H1 (cell line): Measurements from ENCODE around the gene GABRP. TPM values are rescaled to one million over a fixed set of nuclear protein-coding genes. Genes with fewer than 3 reads are reported as not detected.

ENCODE experiments used
- CTCF ChIA-PET: fragments of 300-600 bp; sonication (Branson Sonifier 250); formaldehyde crosslinking; loops from one replicate; lab custom pipeline; 2021; ENCODE audit not compliant: partially characterized antibody; lab: Charles Lee
- POLR2A ChIA-PET: fragments of 300-600 bp; sonication (Branson Sonifier 250); formaldehyde crosslinking; loops from one replicate; lab custom pipeline; 2021; ENCODE audit warnings: inconsistent platforms; ENCODE audit not compliant: partially characterized antibody; lab: Charles Lee
- DNase-seq, 2 experiments: peaks; one replicate each; pipeline versions ENCODE4 v3.0.0 to v3.0.0-alpha.2; 2010 to 2022; ENCODE audit warnings: low spot score in 2 of 2, low read depth in 1 of 2, mixed read lengths in 1 of 2
- FAIRE-seq: peaks from 2 replicates; lab custom pipeline; 2011; peaks lifted over from hg19 to GRCh38; lab: Jason Lieb, UNC
- H2AFZ ChIP-seq: 2 replicates; pipeline ENCODE4 v1.8.1; 2012; ENCODE audit warnings: low read length, inconsistent platforms
- H2AK5ac ChIP-seq: 2 replicates; pipeline ENCODE4 v1.6.1; 2013; ENCODE audit warnings: low read depth, low read length
- H2BK120ac ChIP-seq: replicated peaks from 2 replicates; pipeline ENCODE3; 2013; ENCODE audit warnings: low read depth, low read length, inconsistent platforms
- H2BK12ac ChIP-seq: 2 replicates; pipeline ENCODE4 v1.6.1; 2013; ENCODE audit warnings: low read depth, low read length
- H2BK15ac ChIP-seq: 2 replicates; pipeline ENCODE4 v1.6.1; 2013; ENCODE audit warnings: low read length
- H2BK20ac ChIP-seq: 2 replicates; pipeline ENCODE4 v1.6.1; 2013; ENCODE audit warnings: low read length
- H2BK5ac ChIP-seq: 2 replicates; pipeline ENCODE4 v1.6.1; 2013; ENCODE audit warnings: low read depth, low read length
- H3K14ac ChIP-seq: 2 replicates; pipeline ENCODE4 v1.6.1; 2013; ENCODE audit warnings: inconsistent platforms; ENCODE audit not compliant: insufficient read length
- H3K18ac ChIP-seq: 2 replicates; pipeline ENCODE4 v1.6.1; 2013; ENCODE audit warnings: low read length; ENCODE audit errors: extremely low read depth
- H3K23ac ChIP-seq: 2 replicates; pipeline ENCODE4 v1.6.1; 2013; ENCODE audit warnings: inconsistent platforms; ENCODE audit not compliant: insufficient read length
- H3K23me2 ChIP-seq: 2 replicates; pipeline ENCODE4 v1.6.1; 2013; ENCODE audit warnings: low read depth, low read length
- H3K27ac ChIP-seq: 2 replicates; pipeline ENCODE4 v1.6.1; 2011; ENCODE audit warnings: low read depth, low read length, inconsistent platforms
- H3K27me3 ChIP-seq, 4 experiments: replicated peaks in 1 of 4; 1 replicate in 1 of 4; 2 replicates in 3 of 4; pipeline versions ENCODE4 v1.6.1 to v1.8.1; 2011 to 2013; ENCODE audit warnings: low read length in 3 of 4, mild to moderate bottlenecking in 3 of 4, inconsistent platforms in 2 of 4, mixed read lengths in 2 of 4, moderate library complexity in 1 of 4; ENCODE audit not compliant: control insufficient read depth in 3 of 4, insufficient read depth in 3 of 4; ENCODE audit errors: extremely low read depth in 1 of 4
- H3K36me3 ChIP-seq, 4 experiments: 2 replicates each; pipeline versions ENCODE4 v1.6.1 to v1.8.1; 2011 to 2013; ENCODE audit warnings: mild to moderate bottlenecking in 4 of 4, low read length in 3 of 4, moderate library complexity in 2 of 4, control low read depth in 1 of 4, inconsistent platforms in 1 of 4; ENCODE audit not compliant: insufficient read depth in 4 of 4, control insufficient read depth in 2 of 4
- H3K4ac ChIP-seq: replicated peaks from 2 replicates; pipeline ENCODE3; 2013; ENCODE audit warnings: low read length, low read depth, mixed read lengths, inconsistent platforms; ENCODE audit not compliant: insufficient read length
- H3K4me1 ChIP-seq, 4 experiments: replicated peaks in 1 of 4; 1 replicate in 1 of 4; 2 replicates in 3 of 4; pipeline versions ENCODE4 v1.6.1 to v1.8.1; 2011 to 2013; ENCODE audit warnings: low read length in 3 of 4, inconsistent platforms in 2 of 4, mixed read lengths in 1 of 4; ENCODE audit not compliant: insufficient read depth in 4 of 4, control insufficient read depth in 3 of 4
- H3K4me2 ChIP-seq, 2 experiments: 2 replicates each; pipeline versions ENCODE4 v1.6.1 to v1.8.1; 2011 to 2013; ENCODE audit warnings: low read depth in 2 of 2, low read length in 2 of 2, control low read depth in 1 of 2, inconsistent platforms in 1 of 2, mild to moderate bottlenecking in 1 of 2; ENCODE audit not compliant: insufficient read depth in 1 of 2
- H3K4me3 ChIP-seq, 4 experiments: fragments of 200-600, 300-600 bp in 1 of 4; sonication (generic), shearing (Covaris generic), sonication (Bioruptor Twin) in 1 of 4; 2 replicates each; pipeline versions ENCODE4 v1.5.1 to v1.8.1; 2011 to 2016; ENCODE audit warnings: low read length in 4 of 4, low read depth in 3 of 4, control low read depth in 2 of 4, inconsistent platforms in 2 of 4, mild to moderate bottlenecking in 2 of 4, mixed read lengths in 1 of 4, moderate library complexity in 1 of 4; ENCODE audit not compliant: insufficient read depth in 2 of 4; ENCODE audit errors: extremely low read depth in 1 of 4
- H3K56ac ChIP-seq: replicated peaks from 2 replicates; pipeline ENCODE3; 2013; ENCODE audit warnings: low read depth, mild to moderate bottlenecking, mixed read lengths, low read length, inconsistent platforms; ENCODE audit not compliant: insufficient read length
- H3K79me1 ChIP-seq: 2 replicates; pipeline ENCODE4 v1.6.1; 2013; ENCODE audit warnings: low read depth, low read length, control low read depth
- H3K79me2 ChIP-seq, 2 experiments: 2 replicates each; pipeline versions ENCODE4 v1.6.1 to v1.8.1; 2012 to 2013; ENCODE audit warnings: low read length in 2 of 2, mild to moderate bottlenecking in 2 of 2, inconsistent platforms in 1 of 2; ENCODE audit not compliant: insufficient read depth in 2 of 2, control insufficient read depth in 1 of 2
- H3K9ac ChIP-seq, 4 experiments: replicated peaks in 1 of 4; 1 replicate in 1 of 4; 2 replicates in 3 of 4; pipeline versions ENCODE4 v1.6.1 to v1.8.1; 2011 to 2013; ENCODE audit warnings: low read depth in 3 of 4, low read length in 3 of 4, control low read depth in 2 of 4, mild to moderate bottlenecking in 2 of 4, moderate library complexity in 2 of 4, inconsistent platforms in 1 of 4; ENCODE audit errors: extremely low read depth in 1 of 4
- H3K9me3 ChIP-seq, 2 experiments: 2 replicates each; pipeline versions ENCODE4 v1.6.1 to v1.8.1; 2012 to 2013; ENCODE audit warnings: mild to moderate bottlenecking in 2 of 2, moderate library complexity in 2 of 2, control low read depth in 1 of 2, inconsistent platforms in 1 of 2, low read depth in 1 of 2, low read length in 1 of 2, mixed read lengths in 1 of 2; ENCODE audit not compliant: insufficient read depth in 2 of 2
- H4K20me1 ChIP-seq, 2 experiments: replicated peaks in 1 of 2; 2 replicates each; pipeline versions ENCODE3 to v1.8.1; 2011 to 2013; ENCODE audit warnings: inconsistent platforms in 2 of 2, low read length in 2 of 2, mild to moderate bottlenecking in 1 of 2; ENCODE audit not compliant: insufficient read depth in 2 of 2, control insufficient read depth in 1 of 2
- H4K5ac ChIP-seq: 2 replicates; pipeline ENCODE4 v1.6.1; 2013; ENCODE audit warnings: low read length, low read depth, mixed read lengths, inconsistent platforms; ENCODE audit not compliant: insufficient read length
- H4K8ac ChIP-seq: 2 replicates; pipeline ENCODE4 v1.8.0; 2013; ENCODE audit warnings: mild to moderate bottlenecking, moderate library complexity, low read length, inconsistent platforms; ENCODE audit not compliant: insufficient read depth; ENCODE audit errors: extremely low read depth
- H4K91ac ChIP-seq: replicated peaks from 2 replicates; pipeline ENCODE3; 2013; ENCODE audit warnings: low read length, mixed read lengths, inconsistent platforms; ENCODE audit not compliant: insufficient read length
- CEBPB ChIP-seq: IDR thresholded peaks from 2 replicates; pipeline ENCODE4 v1.6.1; 2012; ENCODE audit warnings: low read depth, low read length
- WGBS, 2 experiments: shearing (Covaris generic) in 1 of 2; methylation state at CpG; one replicate each; pipeline versions ENCODE4 v1.1.6 to v1.1.7; 2013 to 2015; ENCODE audit warnings: low lambda C conversion rate in 2 of 2, mixed read lengths in 2 of 2, inconsistent platforms in 1 of 2, low coverage in 1 of 2, missing lambda C conversion rate in 1 of 2; ENCODE audit not compliant: insufficient replicate concordance in 2 of 2, insufficient coverage in 1 of 2, insufficient read length in 1 of 2; ENCODE audit errors: extremely low coverage in 1 of 2, missing lambda C conversion rate in 1 of 2; 5-methylcytosine and 5-hydroxymethylcytosine counted together
- polyA plus RNA-seq, 7 experiments: library from polyadenylated mRNA; depleted of rRNA in 3 of 7; stranded (reverse) in 5 of 7; unstranded in 2 of 7; fragments of >200 nt in 5 of 7; fragments of 200-250 nt in 2 of 7; gene quantifications; 1 replicate in 5 of 7; 2 replicates in 1 of 7; 4 replicates in 1 of 7; pipeline versions ENCODE4 v1.2.1 to v1.2.3, GENCODE V29; 2011 to 2013; ENCODE audit warnings: missing spikeins in 2 of 7, mixed read lengths in 2 of 7
- total RNA-seq: library from RNA; stranded (reverse); fragmentation: NEBNext Ultra II Directional; extraction: Animal tissue kit (Norgen Biotek cat#: 25700); gene quantifications from 2 replicates; pipeline ENCODE4 v1.2.1, GENCODE V29; 2021

The GABRP gene
- total and polyA plus RNA-seq, 2 of the 8 experiments (the other 6 are each of a cell fraction or from before 2014, with no cell fraction given), result 3.7 to 4.0 TPM

- Histone ChIP-seq H2BK12ac (peak overlapping the region; percentile 94; the same call in 1 of the 2 replicates), H3K56ac (no peak overlapping the region), H3K23me2 (no peaks in the 10 kb centered on the region), H3K14ac (no peak overlapping the region), H2BK15ac (no peak overlapping the region), H3K23ac (no peak overlapping the region), H3K79me2 (no peaks in the 10 kb centered on the region), H3K4me3 (no peak overlapping the region), H2BK5ac (no peak overlapping the region; the same call in 1 of the 2 replicates), H4K8ac (no peak overlapping the region), H2AK5ac (peak overlapping the region; percentile 71; the same call in 1 of the 2 replicates), H4K91ac (peak overlapping the region; percentile 86), H3K18ac (peak overlapping the region; percentile 72), H3K36me3 (no peaks in the 10 kb centered on the region), H4K5ac (no peak overlapping the region), H2BK120ac (no peak overlapping the region), H3K4ac (no peak overlapping the region), H3K27ac (no peak overlapping the region), H2BK20ac (peak overlapping the region; percentile 88; the same call in 1 of the 2 replicates), H3K27me3 (no peaks in the 10 kb centered on the region; a peak in 1 of 7 replicates), H3K9me3 (no peaks in the 10 kb centered on the region), H2AFZ (no peak overlapping the region), H3K9ac (no peak overlapping the region), H3K4me2 (no peak overlapping the region), H3K4me1 (peaks cover 0 to 5% (median 2%) of the 10 kb centered on the region in 4 experiments; a peak in 5 of 7 replicates), H4K20me1 (no peaks in the 10 kb centered on the region), H3K79me1 (no peaks in the 10 kb centered on the region)
- ChIA-PET POLR2A (interaction anchor here (0.6 to 11.1 kb wide), 7 partner anchors 19 to 145 kb away, joined by 3 to 123 read pairs (median 4); no protein-coding TSS in a partner anchor), CTCF (interaction anchor here (0.6 to 16.6 kb wide), 17 partner anchors 11 to 406 kb away, joined by 3 to 650 read pairs (median 5); no protein-coding TSS in a partner anchor)
- FAIRE-seq (no peak), DNase-seq (no peak)
- no peak for TF ChIP-seq CEBPB
- 85% methylated on average over 11 of the region's 11 CpGs; no CpG with 5 or more reads in 1 of the 2 experiments for WGBS, 2 experiments
These were observed 5.2 kb downstream of the GABRP start for GRCh38 chr5:170788626-170789304.
